HG03565 (cell line): ENCODE measurements around the gene AP3S2.

ENCODE experiments used
- ATAC-seq: cut with Tn5 transposase; IDR thresholded peaks from one replicate; pipeline ENCODE4 v1.9.1; 2021; ENCODE audit warnings: mild to moderate bottlenecking, moderate library complexity; ENCODE audit not compliant: unreplicated experiment

Gene AP3S2

GRCh38 chr15:89818287-89818686, 75.5 kb downstream of the AP3S2 start:
- no peak for ATAC-seq

GRCh38 chr15:89817701-89818280, 76.0 kb downstream of the AP3S2 start:
- ATAC-seq, result no peak

- ATAC-seq, result no peak
These were observed 78.0 kb downstream of the AP3S2 start for GRCh38 chr15:89815769-89816168.

- ATAC-seq, result no peak
These were observed 79.6 kb downstream of the AP3S2 start for GRCh38 chr15:89814112-89814742.

GRCh38 chr15:89813381-89814111, 80.2 kb downstream of the AP3S2 start:
- ATAC-seq, result no peak

- ATAC-seq, result no peak
These were observed 80.9 kb downstream of the AP3S2 start for GRCh38 chr15:89812847-89813320.

GRCh38 chr15:89812011-89812846, 81.6 kb downstream of the AP3S2 start:
- no peak for ATAC-seq

- ATAC-seq, result no peak
These were observed 83.0 kb downstream of the AP3S2 start for GRCh38 chr15:89810837-89811236.

GRCh38 chr15:89809787-89810148, 84.0 kb downstream of the AP3S2 start:
- no peak for ATAC-seq

GRCh38 chr15:89809093-89809786, 84.6 kb downstream of the AP3S2 start:
- ATAC-seq, result no peak

- ATAC-seq, result no peak
These were observed 85.5 kb downstream of the AP3S2 start for GRCh38 chr15:89808160-89808870.

GRCh38 chr15:89807689-89808088, 86.1 kb downstream of the AP3S2 start:
- no peak for ATAC-seq

GRCh38 chr15:89806559-89807550, 86.9 kb downstream of the AP3S2 start:
- no peak for ATAC-seq

- ATAC-seq, result no peak
These were observed 87.6 kb downstream of the AP3S2 start for GRCh38 chr15:89806210-89806558.

- ATAC-seq, result no peak
These were observed 88.3 kb downstream of the AP3S2 start for GRCh38 chr15:89805241-89806209.

- ATAC-seq, result no peak
These were observed 89.6 kb downstream of the AP3S2 start for GRCh38 chr15:89803941-89804800.
